ENCODE data around the gene CTNNAL1. TPM values are rescaled to one million over a fixed set of nuclear protein-coding genes. Genes with fewer than 3 reads are reported as not detected.

The CTNNAL1 gene
- polyA plus RNA-seq, 1 of the 3 experiments (the other 2 are of a cell fraction): 32.8 TPM

- Histone ChIP-seq H3K4me2 (no peak overlapping the region), H3K36me3 (replicated peaks in 1 of 2; ENCODE audit: control insufficient read depth in 1 of 2, insufficient read depth in 2 of 2, low read length in 1 of 2) (peaks cover 26 to 35% of the 10 kb centered on the region in 2 experiments), H3K9me2 (no peaks in the 10 kb centered on the region), H3K9ac (no peak overlapping the region), H4K20me1 (ENCODE audit: insufficient read depth) (no peaks in the 10 kb centered on the region), H3F3A (replicated peaks; ENCODE audit: insufficient read depth) (peaks cover 24% of the 10 kb centered on the region), H3K4me1 (ENCODE audit: control insufficient read depth in 1 of 2, insufficient read depth in 2 of 2, low read depth in 1 of 2, low read length in 1 of 2) (peaks cover 0 to 5% of the 10 kb centered on the region in 2 experiments; a peak in 2 of 4 replicates), H3K27ac (ENCODE audit: low read depth in 2 of 2, low read length in 1 of 2) (no peak overlapping the region), H2AFZ (ENCODE audit: low read depth) (no peak overlapping the region), H3K4me3 (ENCODE audit: low read depth in 2 of 2, low read length in 1 of 2) (no peak overlapping the region), H3K79me2 (ENCODE audit: insufficient read depth) (no peaks in the 10 kb centered on the region), H3K27me3 (ENCODE audit: insufficient read depth) (no peaks in the 10 kb centered on the region), H3K9me3 (no peaks in the 10 kb centered on the region)
- no peak for DNase-seq
- TF ChIP-seq ELF1 (IDR thresholded peaks at IDR 0.05) (no peak), JUND (IDR thresholded peaks at IDR 0.05) (no peak), FOXJ3 (CRISPR knock-in tag; IDR thresholded peaks at IDR 0.05) (no peak)
- TF ChIP-seq, protein P1, sequence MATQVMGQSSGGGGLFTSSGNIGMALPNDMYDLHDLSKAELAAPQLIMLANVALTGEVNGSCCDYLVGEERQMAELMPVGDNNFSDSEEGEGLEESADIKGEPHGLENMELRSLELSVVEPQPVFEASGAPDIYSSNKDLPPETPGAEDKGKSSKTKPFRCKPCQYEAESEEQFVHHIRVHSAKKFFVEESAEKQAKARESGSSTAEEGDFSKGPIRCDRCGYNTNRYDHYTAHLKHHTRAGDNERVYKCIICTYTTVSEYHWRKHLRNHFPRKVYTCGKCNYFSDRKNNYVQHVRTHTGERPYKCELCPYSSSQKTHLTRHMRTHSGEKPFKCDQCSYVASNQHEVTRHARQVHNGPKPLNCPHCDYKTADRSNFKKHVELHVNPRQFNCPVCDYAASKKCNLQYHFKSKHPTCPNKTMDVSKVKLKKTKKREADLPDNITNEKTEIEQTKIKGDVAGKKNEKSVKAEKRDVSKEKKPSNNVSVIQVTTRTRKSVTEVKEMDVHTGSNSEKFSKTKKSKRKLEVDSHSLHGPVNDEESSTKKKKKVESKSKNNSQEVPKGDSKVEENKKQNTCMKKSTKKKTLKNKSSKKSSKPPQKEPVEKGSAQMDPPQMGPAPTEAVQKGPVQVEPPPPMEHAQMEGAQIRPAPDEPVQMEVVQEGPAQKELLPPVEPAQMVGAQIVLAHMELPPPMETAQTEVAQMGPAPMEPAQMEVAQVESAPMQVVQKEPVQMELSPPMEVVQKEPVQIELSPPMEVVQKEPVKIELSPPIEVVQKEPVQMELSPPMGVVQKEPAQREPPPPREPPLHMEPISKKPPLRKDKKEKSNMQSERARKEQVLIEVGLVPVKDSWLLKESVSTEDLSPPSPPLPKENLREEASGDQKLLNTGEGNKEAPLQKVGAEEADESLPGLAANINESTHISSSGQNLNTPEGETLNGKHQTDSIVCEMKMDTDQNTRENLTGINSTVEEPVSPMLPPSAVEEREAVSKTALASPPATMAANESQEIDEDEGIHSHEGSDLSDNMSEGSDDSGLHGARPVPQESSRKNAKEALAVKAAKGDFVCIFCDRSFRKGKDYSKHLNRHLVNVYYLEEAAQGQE (IDR thresholded peaks at IDR 0.05; ENCODE audit: low read depth, low read length): no peak
- ChIA-PET CTCF (interaction anchor here (0.7 to 1.1 kb wide), 2 partner anchors 9 to 79 kb away, joined by 3 read pairs; no protein-coding TSS in a partner anchor), POLR2A (no interaction called here)
- WGBS (ENCODE audit: low lambda C conversion rate): 98% methylated on average over 6 of the region's 6 CpGs
Observed at GRCh38 chr9:109017493-109017892, 4.2 kb upstream of the CTNNAL1 start.

- H3K9ac ChIP-seq: no peak overlapping the region
- H3K4me3 ChIP-seq (ENCODE audit: low read depth in 2 of 2, low read length in 1 of 2): no peak overlapping the region
- no peak for DNase-seq
- no peaks in the 10 kb centered on the region for H3K9me3 ChIP-seq
- H3K4me2 ChIP-seq: no peak overlapping the region
- H3K4me1 ChIP-seq (ENCODE audit: control insufficient read depth in 1 of 2, insufficient read depth in 2 of 2, low read depth in 1 of 2, low read length in 1 of 2): peaks cover under 1 to 9% of the 10 kb centered on the region in 2 experiments; a peak in 3 of 4 replicates
- peaks cover under 1% of the 10 kb centered on the region; the same call in 1 of the 2 replicates for H4K20me1 ChIP-seq (ENCODE audit: insufficient read depth)
- ChIA-PET POLR2A (no interaction called here), CTCF (interaction anchor here (1.1 kb wide), 1 partner anchor 9 kb away, joined by 3 read pairs; no protein-coding TSS in a partner anchor)
- H3F3A ChIP-seq (replicated peaks; ENCODE audit: insufficient read depth): peaks cover 28% of the 10 kb centered on the region
- H2AFZ ChIP-seq (ENCODE audit: low read depth): no peak overlapping the region
- H3K27me3 ChIP-seq (ENCODE audit: insufficient read depth): no peaks in the 10 kb centered on the region
- no peaks in the 10 kb centered on the region for H3K9me2 ChIP-seq
- no peak overlapping the region for H3K27ac ChIP-seq (ENCODE audit: low read depth in 2 of 2, low read length in 1 of 2)
- H3K79me2 ChIP-seq (ENCODE audit: insufficient read depth): peaks cover 1% of the 10 kb centered on the region; the same call in 1 of the 2 replicates
- peaks cover 23 to 35% of the 10 kb centered on the region in 2 experiments for H3K36me3 ChIP-seq (replicated peaks in 1 of 2; ENCODE audit: control insufficient read depth in 1 of 2, insufficient read depth in 2 of 2, low read length in 1 of 2)
- TF ChIP-seq GABPA (IDR thresholded peaks at IDR 0.05; ENCODE audit: low read depth): no peak
- TF ChIP-seq RAD21 (IDR thresholded peaks at IDR 0.05; ENCODE audit: low read length): no peak
- TF ChIP-seq, protein P2, sequence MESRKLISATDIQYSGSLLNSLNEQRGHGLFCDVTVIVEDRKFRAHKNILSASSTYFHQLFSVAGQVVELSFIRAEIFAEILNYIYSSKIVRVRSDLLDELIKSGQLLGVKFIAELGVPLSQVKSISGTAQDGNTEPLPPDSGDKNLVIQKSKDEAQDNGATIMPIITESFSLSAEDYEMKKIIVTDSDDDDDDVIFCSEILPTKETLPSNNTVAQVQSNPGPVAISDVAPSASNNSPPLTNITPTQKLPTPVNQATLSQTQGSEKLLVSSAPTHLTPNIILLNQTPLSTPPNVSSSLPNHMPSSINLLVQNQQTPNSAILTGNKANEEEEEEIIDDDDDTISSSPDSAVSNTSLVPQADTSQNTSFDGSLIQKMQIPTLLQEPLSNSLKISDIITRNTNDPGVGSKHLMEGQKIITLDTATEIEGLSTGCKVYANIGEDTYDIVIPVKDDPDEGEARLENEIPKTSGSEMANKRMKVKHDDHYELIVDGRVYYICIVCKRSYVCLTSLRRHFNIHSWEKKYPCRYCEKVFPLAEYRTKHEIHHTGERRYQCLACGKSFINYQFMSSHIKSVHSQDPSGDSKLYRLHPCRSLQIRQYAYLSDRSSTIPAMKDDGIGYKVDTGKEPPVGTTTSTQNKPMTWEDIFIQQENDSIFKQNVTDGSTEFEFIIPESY (IDR thresholded peaks at IDR 0.05; ENCODE audit: borderline replicate concordance, low read depth): no peak
- TF ChIP-seq MXI1 (IDR thresholded peaks at IDR 0.05; ENCODE audit: low read depth, low read length): no peak
- TF ChIP-seq, protein P1 (IDR thresholded peaks at IDR 0.05; ENCODE audit: low read depth, low read length): no peak
- no peak for TF ChIP-seq EP300 (IDR thresholded peaks at IDR 0.05; ENCODE audit: borderline replicate concordance in 1 of 2, low read depth in 1 of 2, low read length in 1 of 2)
- TF ChIP-seq POLR2AphosphoS5 (IDR thresholded peaks at IDR 0.05; ENCODE audit: low read depth, low read length): no peak
- no peak for TF ChIP-seq RXRA (IDR thresholded peaks at IDR 0.05; ENCODE audit: borderline replicate concordance, low read depth)
- no peak for TF ChIP-seq NRF1 (IDR thresholded peaks at IDR 0.05; ENCODE audit: low read depth, low read length)
- TF ChIP-seq SIN3A (IDR thresholded peaks at IDR 0.05; ENCODE audit: borderline replicate concordance, low read depth, low read length): no peak
- TF ChIP-seq GATA2 (CRISPR knock-in tag; IDR thresholded peaks at IDR 0.05): no peak
- TF ChIP-seq USF1 (IDR thresholded peaks at IDR 0.05; ENCODE audit: borderline replicate concordance, low read depth): no peak
- TF ChIP-seq SMC3 (IDR thresholded peaks at IDR 0.05; ENCODE audit: low read depth, low read length): no peak
- TF ChIP-seq FOXM1 (IDR thresholded peaks at IDR 0.05; ENCODE audit: low read depth): no peak
- TF ChIP-seq JUND (IDR thresholded peaks at IDR 0.05): no peak
- no peak for TF ChIP-seq FOXJ3 (CRISPR knock-in tag; IDR thresholded peaks at IDR 0.05)
- TF ChIP-seq MEF2A (IDR thresholded peaks at IDR 0.05; ENCODE audit: borderline replicate concordance, low read depth): no peak
- no peak for TF ChIP-seq YY1 (IDR thresholded peaks at IDR 0.05; ENCODE audit: low read depth)
Observed at GRCh38 chr9:109017061-109017460, 3.8 kb upstream of the CTNNAL1 start.

Data from SK-N-SH (cell line).